ENCODE data around the gene LOX.

Gene LOX

DNA sequence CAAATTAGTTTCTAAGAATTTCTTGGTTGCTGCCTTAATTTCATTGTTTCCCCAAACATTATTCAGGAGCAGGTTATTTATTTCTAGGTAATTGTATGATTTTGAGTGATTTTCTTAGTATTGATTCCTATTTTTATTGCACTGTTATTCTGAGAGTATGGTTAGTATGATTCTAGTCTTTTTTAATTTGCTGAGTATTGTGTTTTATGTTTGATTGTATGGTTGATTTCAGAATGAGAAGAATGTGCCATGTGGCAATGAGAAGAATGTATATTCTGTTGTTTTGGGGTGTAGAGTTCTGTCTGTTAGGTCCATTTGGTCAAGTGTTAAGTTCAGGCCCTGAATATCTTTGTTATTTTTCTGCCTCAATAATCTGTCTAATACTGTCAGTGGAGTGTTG, 27.1 kb downstream of the LOX start:
- DNase-seq (ENCODE audit: low spot score) = no peak
- TF ChIP-seq, protein P1, sequence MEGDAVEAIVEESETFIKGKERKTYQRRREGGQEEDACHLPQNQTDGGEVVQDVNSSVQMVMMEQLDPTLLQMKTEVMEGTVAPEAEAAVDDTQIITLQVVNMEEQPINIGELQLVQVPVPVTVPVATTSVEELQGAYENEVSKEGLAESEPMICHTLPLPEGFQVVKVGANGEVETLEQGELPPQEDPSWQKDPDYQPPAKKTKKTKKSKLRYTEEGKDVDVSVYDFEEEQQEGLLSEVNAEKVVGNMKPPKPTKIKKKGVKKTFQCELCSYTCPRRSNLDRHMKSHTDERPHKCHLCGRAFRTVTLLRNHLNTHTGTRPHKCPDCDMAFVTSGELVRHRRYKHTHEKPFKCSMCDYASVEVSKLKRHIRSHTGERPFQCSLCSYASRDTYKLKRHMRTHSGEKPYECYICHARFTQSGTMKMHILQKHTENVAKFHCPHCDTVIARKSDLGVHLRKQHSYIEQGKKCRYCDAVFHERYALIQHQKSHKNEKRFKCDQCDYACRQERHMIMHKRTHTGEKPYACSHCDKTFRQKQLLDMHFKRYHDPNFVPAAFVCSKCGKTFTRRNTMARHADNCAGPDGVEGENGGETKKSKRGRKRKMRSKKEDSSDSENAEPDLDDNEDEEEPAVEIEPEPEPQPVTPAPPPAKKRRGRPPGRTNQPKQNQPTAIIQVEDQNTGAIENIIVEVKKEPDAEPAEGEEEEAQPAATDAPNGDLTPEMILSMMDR (IDR thresholded peaks at IDR 0.05; ENCODE audit: extremely low read depth, missing control alignments) = no peak

DNA sequence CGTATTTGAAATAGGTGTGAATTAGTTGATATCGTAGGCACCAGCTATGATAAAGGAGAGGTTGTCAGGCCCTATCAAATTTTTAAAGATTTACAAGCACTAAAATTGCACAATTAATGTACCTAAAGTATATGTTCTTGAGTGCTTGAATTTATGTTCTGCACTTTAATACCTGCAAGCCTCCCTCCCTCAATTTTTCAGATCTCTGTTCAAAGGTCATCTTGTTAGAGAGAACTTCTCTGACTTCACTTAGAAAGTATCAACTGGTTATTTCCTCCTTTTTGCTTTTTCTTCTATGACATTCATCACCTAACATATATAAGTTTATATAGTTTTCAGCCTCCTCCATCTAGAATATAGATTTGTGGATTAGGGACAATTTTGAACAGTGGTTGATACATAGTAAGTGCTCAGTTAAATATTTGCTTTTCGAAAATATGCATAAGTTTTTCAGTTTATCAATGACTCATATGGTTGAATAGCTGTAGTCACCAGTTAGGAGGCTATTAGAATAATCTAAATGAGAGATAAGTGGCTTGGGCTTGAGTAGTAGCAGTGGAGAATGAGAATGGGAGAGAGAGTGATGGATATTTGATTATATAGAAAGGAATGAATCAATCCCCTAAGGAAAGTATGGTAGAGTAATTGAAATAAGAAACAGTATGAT, 37.3 kb downstream of the LOX start:
- TF ChIP-seq, protein P1 (IDR thresholded peaks at IDR 0.05; ENCODE audit: extremely low read depth, missing control alignments) = no peak
- no peak for DNase-seq (ENCODE audit: low spot score)

DNA sequence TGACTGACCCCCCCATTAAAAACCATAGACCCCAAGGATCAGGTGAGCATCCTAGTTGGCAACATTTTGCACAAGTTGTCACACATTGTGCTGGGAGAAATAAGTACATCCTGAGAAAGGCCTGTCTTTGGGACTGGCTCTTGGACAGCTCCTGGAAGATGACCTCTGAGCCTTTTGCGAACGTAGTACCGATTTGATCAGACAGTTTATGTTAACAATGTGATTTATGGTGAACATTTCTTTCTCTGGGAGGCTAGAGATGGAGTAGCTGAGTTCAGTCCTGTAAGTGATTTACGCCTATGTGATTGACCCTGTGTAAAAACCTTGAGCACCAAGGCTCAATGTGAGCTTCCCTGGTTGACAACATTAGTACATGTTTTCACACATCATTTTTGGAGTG, 41.7 kb downstream of the LOX start:
- TF ChIP-seq, protein P1 (IDR thresholded peaks at IDR 0.05; ENCODE audit: extremely low read depth, missing control alignments) = no peak
- no peak for DNase-seq (ENCODE audit: low spot score)

DNA sequence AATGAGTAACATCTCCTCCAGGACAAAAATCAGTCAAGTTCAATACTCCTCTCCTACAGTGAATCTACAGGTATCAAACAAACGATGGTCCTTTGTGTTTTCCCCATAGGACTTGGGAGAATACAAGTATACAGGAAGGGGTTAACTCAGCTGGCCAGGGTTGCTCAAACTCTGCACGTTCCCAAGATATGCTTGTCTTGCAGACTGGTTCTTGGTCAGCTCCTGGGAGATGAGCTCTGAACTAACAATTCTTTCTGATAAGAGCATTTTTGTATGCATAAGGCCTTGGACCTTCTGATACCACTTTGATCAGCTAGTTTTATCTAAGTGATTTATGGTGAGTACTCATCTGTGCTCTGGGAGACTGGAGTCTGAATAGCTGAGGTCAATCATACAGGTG, 42.1 kb downstream of the LOX start:
- TF ChIP-seq, protein P1 (IDR thresholded peaks at IDR 0.05; ENCODE audit: extremely low read depth, missing control alignments) = no peak
- no peak for DNase-seq (ENCODE audit: low spot score)

DNA sequence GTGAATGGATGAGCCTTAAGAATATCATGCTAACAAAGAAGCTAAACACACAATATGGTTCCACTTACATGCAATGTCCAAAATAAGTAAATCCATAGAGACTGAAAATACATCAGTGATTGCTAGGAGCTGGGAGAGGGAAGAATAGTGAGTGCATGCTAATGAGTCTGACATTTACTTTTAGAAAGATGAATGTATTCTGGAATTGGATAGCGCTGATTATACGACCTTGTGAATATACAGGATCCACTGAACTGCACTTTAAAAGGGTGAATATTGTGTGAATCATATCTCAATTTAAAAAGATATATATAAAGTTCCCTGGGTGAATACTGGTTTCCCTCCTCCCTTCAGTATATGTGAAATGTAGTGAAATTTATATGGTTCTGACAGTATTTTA, 46.2 kb downstream of the LOX start:
- no peak for DNase-seq (ENCODE audit: low spot score)
- TF ChIP-seq, protein P1 (IDR thresholded peaks at IDR 0.05; ENCODE audit: extremely low read depth, missing control alignments) = no peak

DNA sequence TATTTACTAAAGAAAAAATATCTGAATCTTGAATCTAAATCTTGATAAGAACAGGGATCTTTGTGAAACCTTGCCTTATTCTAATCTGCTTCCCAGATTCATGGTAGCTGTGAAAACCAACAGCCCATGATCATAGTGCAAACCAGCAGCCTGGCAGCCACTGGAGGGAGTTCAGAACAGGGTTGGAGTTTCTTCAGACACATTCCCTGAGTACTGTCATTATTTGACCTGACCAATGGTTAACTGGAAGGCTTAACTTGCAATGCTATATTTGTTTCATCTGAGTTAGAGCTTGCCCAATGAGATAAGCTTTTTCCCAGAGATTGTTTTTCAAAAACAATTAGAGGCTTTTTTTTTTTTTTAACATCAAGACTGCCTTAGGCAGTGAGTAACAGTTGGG, 47.8 kb downstream of the LOX start:
- DNase-seq (ENCODE audit: low spot score) = no peak
- TF ChIP-seq, protein P1 (IDR thresholded peaks at IDR 0.05; ENCODE audit: extremely low read depth, missing control alignments) = no peak

DNA sequence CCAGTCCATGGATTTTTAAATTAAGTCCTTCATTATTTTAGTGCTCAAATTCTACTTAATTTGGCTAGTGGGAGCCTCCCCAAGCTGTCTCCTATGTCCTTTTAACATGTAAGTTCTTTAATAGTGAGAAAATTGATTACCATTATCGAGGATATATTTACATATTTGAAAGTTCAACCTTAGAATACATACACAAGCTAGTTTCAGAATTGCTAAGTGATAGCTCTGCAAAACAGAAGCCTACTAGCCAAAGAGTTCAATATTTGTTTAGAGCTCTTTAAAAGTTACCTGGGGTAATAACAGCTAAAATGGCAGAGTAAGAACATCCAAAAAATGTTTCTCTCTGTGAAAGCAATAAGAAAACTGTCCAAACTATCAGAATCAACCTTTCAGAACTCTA, 48.2 kb downstream of the LOX start:
- TF ChIP-seq, protein P1 (IDR thresholded peaks at IDR 0.05; ENCODE audit: extremely low read depth, missing control alignments) = no peak
- DNase-seq (ENCODE audit: low spot score) = no peak
